Gastrocnemius medialis (tissue), 4 donors: ENCODE data around the gene C10orf90.

ENCODE experiments used
- CTCF ChIP-seq, 5 experiments: fragments of 450-650 bp in 3 of 5; fragments of 200-600 bp in 2 of 5; sonication (generic) in 2 of 5; IDR thresholded peaks in 4 of 5; conservative IDR thresholded peaks in 1 of 5; 1 replicate in 4 of 5; 2 replicates in 1 of 5; pipeline ENCODE4 v1.5.1; 2016 to 2019; ENCODE audit warnings: antibody characterized with exemption in 5 of 5, mild to moderate bottlenecking in 3 of 5, moderate library complexity in 3 of 5
- POLR2A ChIP-seq, 2 donors: fragments of 450-650 bp; IDR thresholded peaks; one replicate each; pipeline ENCODE4 v1.6.1; 2017; ENCODE audit warnings: antibody characterized with exemption in 2 of 2, mild to moderate bottlenecking in 2 of 2, moderate library complexity in 2 of 2

DNA sequence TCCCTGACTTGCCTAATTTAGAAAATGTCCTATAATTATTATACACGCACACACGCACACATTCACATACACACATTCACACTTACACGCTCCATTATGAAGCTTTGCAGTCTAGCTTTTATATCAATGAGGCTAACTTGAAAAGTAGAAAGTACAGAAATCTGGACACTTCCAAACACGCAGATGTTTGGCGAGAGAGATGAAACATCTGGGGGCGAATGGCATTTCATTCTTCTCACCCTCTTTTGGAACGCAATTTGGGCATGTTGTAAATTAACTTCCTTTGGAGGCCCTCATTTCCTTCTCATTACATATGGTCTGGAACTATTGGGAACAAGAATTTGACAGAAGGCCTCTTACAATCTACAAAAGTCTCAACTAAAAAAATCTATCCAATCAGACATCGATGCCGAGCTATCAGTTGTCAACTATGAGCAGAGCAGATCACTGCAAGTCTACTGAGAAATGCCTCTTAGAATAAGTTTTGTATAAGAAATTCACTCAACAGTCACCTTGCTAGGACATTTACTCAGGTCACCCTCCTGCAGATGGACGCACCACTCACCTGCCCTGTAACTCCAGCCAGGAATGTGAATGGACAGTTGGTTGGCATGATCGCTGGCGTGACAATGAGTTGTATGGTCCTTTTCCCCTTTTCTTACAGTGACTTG is 167.0 kb downstream of the C10orf90 start:
- TF ChIP-seq CTCF (IDR thresholded peaks at IDR 0.05 in 4 of 5, conservative IDR thresholded peaks at IDR 0.05 in 1 of 5) (no peak), POLR2A (IDR thresholded peaks at IDR 0.05) (no peak)
